SH-SY5Y (cell line): Measurements from ENCODE around the gene LDB2.

Experiments used
- GATA2 ChIP-seq: IDR thresholded peaks from 2 replicates; pipeline ENCODE4 v1.6.1; 2011; ENCODE audit warnings: mild to moderate bottlenecking, low read depth, low read length
- GATA3 ChIP-seq: IDR thresholded peaks from 2 replicates; pipeline ENCODE4 v1.6.1; 2011; ENCODE audit warnings: low read depth, mild to moderate bottlenecking, low read length, moderate library complexity

LDB2 gene

DNA sequence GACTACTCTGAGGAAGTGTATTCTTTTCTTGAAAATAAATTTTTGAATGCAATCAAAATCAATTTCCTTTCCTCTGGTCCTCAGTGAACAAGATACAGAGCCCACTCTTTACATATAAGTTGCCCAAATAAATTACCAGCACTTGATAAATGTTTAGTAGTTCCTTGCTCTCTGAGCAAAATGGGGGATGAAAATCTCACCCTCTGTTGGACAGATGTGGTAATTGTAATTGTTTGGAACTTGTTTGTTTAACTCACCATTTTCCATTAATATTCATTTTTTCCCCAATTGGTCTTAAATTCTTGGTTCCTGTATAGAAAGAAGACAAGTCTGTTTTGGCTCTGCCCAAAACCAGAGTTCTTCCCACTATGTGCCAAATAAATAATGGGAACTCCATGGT is 146.3 kb downstream of the LDB2 start:
- no peak for TF ChIP-seq GATA3
- no peak for TF ChIP-seq GATA2

DNA sequence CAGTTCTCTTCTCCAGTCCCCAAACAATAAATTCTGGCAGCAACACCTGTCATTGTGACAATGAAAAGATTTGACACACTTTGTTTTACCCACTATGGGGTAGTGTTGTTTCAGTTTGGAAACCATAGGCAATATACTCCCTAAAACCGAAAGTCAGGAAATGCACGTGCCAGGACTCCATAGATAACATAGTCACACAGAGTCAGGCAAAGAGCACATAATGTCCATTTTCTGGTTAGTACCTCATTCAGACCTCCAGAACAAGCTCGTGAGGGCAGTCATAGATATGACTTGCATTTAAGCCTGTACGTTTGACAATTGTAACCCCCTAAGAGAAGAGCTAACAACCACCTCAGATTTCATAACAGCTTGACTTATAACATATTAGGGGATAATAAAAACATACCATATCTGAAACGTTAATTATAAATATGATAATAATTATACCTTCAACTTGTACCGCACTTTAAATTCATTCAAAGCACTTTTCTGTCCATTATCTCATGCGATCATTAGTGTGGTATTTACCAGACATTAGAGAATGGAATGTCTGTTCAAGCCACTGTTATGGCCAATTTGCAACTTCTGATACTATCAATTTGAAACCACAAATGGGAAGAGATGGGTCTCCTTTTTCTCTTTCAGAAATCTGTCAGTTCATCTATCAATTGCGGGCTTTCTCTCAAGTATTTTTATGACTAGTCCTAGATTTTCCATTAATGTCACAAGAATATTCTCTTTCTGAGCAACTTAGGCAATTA is 147.4 kb downstream of the LDB2 start:
- TF ChIP-seq GATA2 (peak; percentile 24; the same call in 1 of the 2 replicates), GATA3 (peak; percentile 61; the same call in 1 of the 2 replicates)

DNA sequence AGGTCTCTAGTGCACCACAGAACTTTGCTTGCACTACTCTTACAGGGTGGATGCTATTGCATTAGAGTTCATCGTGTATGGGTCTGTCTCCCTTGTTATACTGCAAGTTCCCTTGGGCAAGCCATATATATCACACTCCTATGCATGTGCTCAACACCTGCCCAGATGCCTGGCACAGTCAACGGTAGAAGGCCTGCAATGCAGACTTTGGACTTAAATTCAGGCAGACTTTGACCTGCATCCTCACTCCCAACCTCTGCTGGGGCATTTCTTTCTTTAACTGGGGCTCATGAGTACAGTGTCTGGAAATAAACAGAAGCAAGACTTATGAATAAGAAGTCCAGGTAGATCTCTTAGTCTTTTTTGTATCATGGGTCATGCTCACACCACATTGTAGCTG is 148.2 kb downstream of the LDB2 start:
- TF ChIP-seq GATA2 (no peak), GATA3 (no peak)

DNA sequence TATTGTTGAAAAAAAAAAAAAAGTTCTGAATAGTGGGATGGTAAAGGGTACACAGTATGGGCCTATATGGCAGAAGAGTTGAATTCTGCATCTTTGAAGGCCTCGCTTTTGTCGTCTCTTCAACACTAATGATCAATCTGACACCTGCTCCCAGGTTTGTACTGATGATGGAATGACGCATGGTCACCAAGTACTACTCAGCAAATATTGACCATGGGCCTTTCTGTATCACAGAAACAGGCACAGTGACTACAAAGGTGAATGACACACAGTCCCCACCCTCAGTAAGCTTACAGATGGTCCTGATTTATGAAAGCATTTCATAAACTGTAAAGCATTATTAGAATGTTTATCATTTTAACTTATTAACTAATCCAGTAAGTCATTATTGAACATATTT is 152.6 kb downstream of the LDB2 start:
- no peak for TF ChIP-seq GATA2

DNA sequence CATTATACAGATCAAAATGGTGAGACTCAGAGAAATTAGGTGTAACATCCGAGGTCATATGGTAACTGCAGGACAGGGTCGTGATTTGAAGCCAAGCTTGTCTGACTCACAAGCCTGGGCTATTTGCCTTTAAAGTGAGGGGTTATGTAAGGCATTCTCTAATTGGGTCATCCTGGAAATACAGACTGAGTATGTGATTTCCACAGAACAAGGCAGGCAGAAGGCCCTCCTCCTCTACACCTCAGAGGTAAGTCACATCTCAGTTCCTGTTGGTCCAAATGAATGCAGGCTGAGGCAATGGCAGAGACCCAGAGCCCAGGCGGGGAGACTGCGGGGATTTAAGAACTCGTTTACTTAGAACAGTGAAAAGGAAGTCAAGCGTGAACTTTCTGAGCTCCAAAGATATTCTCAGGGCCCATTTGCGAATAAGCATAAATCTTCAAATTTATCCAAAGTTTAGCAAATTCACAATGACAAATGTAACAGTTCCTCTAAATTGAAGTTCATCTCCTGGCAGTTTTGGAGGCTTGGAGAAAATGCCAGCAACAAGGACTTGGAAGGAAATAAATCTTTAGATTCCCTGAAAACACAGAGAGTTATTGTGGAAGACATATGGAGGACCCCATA is 153.3 kb downstream of the LDB2 start:
- TF ChIP-seq GATA2 (no peak), GATA3 (no peak)

DNA sequence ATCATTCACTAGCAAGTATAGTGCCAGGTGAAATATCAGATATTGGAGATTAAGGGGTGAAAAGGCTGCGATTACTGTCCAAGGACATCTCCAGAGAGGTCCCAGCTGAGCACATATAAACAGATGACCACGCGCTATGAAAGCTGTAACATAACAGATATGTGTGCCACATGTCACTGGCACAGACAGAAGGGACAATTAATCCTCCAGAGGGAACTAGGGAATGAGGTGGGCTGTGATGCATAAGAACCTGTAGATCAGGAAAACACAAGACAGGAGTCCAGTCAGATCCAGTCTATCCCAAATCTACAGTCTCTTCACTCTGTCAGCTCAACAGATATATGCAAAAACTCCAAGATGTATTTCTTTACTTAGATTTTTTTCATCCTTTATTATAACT is 157.2 kb downstream of the LDB2 start:
- TF ChIP-seq GATA2: no peak

DNA sequence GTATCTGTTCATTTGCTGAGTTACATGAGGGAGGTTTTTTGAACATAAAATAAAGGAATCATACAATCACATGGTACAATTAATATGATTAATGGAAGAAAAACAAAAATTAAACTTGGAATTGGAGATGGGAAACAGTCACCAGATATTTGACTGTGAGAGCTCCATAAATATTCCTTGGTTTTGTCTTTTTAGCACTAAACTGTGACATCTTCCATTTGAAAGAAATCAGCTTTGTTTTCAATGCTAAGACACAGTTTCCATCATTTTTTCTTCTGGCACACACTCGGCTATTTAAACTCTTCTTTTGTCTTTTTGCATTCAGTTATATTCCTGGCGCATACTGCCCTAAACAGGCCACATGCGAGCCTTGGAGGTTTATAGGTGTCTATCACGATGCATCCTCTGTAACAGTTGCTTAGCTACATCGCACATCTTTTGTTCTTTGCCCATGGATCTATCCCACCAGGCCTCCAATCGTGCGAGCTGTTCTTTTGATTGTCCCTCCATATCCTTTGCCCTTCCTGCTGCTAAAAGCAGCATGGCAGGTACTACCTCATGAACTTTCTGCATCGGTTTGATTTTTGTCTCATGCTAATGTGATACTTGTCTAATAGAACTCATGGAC is 158.3 kb downstream of the LDB2 start:
- TF ChIP-seq GATA3 (no peak), GATA2 (no peak)

DNA sequence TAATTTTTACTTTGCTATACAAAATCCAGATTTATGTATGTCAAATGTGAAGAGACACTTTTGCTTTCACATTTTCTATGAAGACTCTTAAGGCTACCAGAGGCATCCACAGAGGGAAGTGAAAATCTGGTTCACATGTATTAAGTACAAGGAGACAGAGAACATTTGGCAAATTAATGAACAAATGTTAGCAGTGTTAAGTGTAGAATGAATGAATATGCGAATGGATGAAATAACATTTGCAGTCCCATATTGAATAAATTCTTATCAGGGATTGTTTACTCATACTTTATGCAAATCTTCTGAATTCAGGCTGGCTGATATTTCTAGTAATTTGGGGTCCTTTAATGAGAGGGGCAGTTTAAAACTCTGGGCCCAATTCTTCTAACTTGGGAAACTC is 159.9 kb downstream of the LDB2 start:
- TF ChIP-seq GATA3 (no peak), GATA2 (no peak)

DNA sequence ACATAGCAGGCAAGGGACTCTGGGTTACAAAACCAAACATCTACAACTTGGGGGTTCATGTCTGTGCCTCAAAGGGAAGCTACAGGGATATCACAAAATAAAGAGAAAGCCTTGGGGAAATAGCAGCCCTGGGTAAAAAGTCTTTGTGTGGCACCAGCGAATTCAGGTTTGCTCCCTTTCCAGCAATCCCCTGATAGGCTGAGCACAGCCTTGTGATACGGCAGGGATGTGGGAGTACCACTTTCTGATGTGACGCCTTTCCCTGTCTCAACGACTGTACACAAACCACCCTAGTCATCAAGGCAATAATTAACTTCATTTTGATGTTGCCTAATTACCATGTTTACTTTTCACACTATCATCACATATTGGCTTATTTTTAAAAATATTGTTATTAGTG is 164.9 kb downstream of the LDB2 start:
- no peak for TF ChIP-seq GATA2
- no peak for TF ChIP-seq GATA3

DNA sequence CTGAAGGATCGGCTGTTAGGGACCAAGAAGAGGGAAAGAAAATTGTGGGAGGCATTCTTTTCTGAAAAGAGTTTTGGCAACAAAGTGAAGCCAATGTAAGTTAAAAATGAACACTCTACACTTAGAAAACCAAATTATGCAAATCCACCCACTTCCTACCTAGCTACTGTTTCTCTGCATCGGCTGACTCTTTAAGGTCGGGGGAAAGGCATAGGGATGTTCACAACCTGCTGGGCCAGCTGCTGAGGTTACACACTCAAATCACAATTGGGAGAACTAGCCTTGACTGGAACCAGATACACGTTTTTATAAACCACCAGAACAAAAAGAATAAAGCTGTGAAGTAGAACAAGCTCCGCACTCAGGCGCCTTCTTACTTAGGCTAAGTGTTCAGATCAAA is 165.7 kb downstream of the LDB2 start:
- no peak for TF ChIP-seq GATA2
- TF ChIP-seq GATA3: no peak

DNA sequence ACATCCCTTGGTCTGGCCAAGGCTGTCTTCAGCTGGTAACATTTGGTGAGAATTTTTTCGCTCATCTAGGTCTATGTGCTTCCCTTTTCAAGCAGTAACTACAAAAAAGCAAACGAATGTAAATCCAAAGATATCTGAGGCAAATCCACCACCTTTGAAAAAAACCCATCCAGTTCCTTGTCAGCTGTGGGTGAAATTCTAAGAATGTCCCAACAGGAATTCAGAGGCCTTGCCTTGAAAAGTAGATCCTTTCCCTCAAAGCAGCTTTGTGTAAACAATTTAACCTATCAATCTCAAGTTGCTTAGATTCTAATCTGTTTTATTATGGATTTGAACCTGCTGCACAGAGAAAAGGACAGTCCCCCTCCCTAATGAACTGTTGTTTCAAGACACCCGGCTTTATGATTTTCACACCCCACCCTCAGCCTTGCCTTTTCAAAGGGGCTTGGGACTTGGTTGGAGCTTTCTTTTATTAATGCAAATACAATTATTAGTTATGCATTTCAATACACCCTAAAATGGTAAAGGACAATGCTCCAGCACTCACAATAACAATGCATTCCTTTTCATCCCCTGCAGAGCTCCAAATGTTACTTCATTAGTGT is 166.6 kb downstream of the LDB2 start:
- TF ChIP-seq GATA3 (no peak), GATA2 (no peak)

DNA sequence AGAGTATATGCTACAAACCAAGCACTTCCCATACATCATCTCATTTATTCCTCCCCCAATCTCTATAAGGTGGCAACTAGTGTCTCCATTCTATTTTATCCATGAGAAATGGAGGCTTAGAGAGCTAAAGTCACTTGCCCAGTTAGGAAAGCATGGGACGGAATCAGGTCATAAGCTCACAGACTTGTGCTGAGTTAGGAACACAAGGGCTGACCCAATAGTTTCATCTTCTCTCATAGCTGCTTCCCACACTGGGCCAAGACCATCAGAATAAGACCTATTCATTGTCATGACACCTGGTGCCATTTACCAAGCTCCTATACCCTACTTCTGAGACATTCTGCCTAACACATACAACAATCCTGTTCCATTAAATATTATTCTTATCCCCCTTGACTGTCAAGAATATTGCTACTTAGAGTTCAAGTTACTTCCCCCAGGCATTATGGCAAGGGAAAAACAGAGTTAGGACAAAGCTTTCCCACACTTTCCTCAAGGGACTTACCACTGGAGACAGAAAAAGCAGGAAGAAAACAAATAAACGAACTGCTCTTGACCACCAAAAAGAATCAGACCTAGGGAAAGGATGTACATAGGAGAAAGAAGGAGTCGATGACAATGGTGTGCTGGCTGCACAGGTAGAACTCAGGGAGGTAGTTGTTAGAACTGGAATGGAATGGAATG is 167.8 kb downstream of the LDB2 start:
- TF ChIP-seq GATA2 (no peak), GATA3 (no peak)

DNA sequence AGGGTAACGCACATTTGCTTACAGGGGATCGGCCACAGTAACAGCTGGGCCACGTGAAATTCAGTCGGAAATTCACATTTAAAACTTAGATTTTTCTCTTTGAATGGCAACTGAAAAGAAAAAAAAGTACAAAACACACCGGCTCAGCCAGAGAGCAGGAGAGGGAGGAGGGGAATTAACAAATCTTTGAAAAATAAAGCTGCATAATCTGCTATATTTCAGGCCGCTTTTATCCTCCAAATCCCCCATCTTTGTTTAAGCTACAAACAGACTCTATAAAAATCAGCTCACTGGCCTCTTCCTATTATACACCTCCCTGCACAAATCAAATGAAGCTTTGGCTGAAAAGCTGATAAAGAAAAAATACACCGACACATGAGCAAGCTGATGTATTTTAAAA is 169.1 kb downstream of the LDB2 start:
- TF ChIP-seq GATA2: no peak

DNA sequence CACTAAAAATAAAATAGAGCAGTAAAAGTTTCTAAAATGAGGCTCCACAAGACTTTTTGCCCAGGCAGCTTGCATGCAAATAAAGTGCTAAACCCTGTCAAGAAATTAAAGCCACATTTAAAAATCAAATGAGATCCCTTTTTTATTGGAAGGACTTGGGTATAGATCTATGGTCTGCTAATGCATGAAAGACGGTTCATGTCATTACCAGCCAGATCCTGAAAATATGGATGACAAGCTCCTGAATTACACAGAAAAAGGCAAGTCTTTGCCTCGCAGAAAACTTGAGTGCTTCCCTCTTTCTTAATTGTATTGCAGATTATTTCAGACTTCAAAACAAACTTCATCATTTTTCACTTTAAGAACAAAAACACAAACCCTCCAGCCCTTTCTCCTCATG is 169.6 kb downstream of the LDB2 start:
- TF ChIP-seq GATA2: no peak
- no peak for TF ChIP-seq GATA3

DNA sequence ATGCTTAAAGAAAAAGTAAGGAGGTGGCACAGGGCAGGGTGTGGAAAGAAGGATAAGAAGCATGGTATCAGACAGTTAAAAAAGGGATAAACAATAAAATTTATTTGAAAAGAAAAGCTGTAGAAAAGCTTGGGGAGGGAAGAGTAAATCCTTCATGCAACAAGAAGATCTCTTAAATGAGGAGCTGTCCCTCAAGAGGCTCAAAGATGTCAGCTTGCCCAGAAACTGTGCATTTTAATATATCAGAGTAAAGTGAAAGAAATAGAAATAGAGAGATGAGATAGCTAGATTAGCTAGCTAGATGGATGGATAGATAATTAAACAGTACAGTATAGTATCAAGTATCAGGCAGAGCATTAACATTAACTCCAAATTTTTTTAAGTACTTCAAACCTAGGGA is 170.3 kb downstream of the LDB2 start:
- TF ChIP-seq GATA2: no peak
- no peak for TF ChIP-seq GATA3
